ENCODE data around the gene PANK1.
A peak's percentile ranks its signal among the peaks of the same experiment; 100 is the strongest.
"Not testable (repeated sequence)": the region's sequence is repeated elsewhere in the genome, so short reads cannot be mapped to it uniquely, and the experiment has no call there.

Gene PANK1

DNA sequence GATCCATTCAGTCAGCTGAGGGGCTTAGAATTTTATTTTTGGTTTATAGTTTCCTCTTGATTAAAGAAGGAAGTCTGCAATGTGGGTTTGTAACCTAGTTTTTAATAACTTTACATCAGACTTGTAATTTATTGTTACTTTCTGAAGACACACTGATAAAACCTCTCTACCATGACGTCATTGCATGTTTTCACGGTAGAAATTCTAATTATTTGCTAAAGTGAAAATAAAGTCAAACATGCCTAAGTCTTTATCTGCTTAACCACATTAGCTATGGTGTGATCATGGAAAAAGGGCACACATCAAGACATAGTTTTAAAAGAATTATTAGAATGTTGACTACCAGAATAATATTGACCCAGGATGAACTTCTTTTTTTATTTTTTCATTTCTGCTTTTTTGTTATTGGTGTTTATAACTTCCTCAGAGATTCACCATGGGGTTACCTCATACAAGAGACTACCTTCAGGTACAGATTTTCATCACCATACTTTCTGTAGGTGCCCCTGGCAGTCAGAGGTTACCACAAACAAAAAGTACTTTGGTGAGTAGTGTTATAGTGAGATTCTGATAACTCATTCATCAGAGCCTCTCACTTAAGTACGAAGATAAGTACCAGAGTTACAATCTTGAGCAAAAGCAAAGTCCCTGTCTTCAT lies 7.0 kb upstream of the PANK1 start:
- no peak for DNase-seq

DNA sequence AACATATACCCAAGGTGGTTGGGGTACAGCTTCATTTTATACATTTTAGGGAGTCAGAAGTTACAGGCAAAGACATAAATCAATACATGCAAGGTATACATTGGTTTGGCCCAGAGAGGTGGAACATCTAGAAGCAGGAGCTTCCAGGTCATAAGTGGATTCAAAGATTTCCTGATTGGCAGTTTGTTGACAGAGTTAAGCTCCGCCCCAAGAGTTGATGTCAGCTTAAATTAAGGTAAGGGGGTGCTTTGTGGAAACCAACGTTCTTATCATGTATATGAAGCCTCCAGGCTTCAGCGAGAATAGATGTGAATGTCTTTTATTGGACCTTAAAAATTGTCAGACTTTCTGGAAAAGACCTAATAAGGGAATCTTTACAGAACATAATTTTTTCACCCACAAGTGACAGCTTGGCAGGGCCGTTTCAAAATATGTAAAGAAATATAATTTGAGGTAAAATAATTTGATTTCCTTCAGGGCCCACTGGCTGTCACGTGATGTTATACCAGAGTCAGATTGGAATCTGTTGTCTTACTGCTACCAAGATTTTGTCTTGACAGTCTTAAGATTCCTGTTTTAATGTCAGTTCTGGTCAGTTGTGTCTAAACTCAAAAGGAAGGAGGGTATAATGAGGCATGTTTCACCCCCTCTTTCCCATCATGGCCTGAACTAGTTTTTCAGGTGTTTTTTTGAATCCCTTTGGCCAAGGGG lies 6.3 kb upstream of the PANK1 start:
- no peak for DNase-seq

DNA sequence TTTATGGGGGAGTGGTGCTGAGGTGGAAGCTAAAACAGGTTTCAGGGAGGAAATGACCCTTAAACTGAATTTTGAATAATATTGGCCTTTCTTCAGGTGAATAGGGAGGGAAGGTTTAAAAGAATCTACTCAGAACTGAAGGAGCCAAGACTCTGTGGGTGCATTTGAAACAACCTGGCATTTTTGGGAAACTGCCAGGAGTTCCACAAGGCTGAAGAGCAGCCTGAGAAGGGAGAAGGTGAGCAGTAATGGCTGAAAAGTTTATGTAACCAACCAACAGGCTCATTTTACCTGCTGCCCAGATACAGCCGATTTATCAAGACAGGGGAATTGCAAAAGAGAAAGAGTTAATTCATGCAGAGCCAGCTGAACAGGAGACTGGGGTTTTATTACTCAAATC lies 4.0 kb upstream of the PANK1 start:
- DNase-seq, result no peak

DNA sequence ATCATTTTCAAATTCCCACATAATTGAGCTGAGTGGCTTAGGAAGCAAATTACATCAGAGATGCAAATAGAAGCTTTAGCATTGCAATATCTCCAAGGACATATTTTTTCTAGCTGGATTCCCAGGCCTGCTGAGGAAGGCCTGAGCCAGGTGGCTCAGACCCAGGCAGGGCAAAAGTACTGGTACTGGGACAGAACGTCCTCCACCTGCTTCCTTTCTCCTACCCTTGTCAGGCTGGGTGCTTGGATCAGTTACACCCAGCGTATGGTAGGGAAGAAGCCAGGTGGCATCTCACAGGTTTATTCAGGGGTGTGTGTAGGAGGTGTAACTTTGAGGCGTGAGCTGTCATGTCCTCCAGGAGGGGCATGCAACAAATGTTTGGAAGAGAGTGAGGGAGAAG lies 3.0 kb upstream of the PANK1 start:
- DNase-seq, result no peak

DNA sequence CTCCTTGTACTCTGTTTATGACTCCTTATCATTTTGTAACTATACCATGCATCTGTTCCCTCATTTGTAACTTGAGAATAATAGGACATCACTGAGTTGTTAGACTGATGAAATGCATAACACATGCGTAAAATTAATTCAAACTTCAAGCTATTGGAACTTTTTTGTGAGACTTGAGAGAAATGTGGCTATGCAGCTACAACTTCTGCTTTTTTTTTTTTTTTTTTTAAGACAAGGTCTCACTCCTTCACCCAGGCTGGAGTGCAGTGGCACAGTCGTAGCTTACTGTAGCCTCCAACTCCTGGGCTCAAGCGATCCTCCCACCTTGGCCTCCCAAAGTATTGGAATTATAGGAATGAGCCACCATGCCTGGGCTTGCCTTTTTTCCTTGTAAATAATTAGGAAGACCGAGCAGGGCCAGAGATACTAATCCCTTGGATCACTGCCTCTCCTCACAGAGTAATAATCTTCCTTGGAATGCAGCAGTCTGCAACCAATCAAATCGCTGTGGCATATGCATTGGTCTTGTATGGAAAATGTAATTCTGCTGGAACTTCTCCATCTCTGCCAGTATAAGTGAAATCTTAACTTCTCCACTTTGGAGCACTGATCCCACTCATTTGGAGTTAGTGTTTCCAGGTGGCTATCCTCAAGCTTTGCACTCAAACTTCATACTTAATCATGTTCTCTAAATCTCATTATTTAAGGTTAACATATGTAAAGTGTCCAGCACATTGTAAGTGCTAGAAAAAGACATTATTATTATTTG lies 2.0 kb upstream of the PANK1 start:
- DNase-seq, result no peak

DNA sequence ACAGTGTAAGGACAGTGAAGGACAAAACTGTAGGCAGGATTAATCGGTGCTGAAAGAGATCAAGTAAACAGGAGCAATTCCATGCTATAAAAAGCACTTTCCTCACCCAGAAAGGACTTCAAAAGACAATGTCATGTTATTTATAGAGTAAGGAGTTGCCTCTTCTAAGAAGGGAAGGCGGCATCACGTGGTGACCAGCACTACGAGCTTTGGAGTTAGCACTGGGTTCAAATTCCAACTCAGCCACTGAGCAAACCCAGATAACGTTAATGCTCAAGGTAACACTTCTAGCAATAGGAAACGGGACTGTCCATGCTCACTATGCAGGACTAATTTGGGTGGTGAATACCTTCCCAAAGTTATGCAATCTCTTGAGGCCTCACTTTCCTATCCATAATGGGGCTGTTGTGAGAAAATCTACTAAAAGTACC lies 715 bp upstream of the PANK1 start:
- DNase-seq, result no peak

DNA sequence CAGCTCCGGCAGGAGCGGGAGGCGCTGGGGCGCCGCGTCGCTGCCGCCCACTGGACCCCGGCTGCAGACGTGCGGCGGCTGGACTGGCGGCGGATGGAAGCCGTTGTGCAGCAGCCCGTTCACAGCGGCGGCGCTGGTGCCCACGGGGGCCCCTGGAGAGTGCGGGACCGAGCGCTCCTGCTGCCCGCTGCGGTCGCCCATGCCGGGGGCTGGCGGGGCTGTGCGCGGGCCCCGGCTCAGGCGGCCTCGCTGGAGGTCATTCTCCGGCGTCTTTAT lies 413 bp downstream of the PANK1 start:
- peak; percentile 38 for DNase-seq

DNA sequence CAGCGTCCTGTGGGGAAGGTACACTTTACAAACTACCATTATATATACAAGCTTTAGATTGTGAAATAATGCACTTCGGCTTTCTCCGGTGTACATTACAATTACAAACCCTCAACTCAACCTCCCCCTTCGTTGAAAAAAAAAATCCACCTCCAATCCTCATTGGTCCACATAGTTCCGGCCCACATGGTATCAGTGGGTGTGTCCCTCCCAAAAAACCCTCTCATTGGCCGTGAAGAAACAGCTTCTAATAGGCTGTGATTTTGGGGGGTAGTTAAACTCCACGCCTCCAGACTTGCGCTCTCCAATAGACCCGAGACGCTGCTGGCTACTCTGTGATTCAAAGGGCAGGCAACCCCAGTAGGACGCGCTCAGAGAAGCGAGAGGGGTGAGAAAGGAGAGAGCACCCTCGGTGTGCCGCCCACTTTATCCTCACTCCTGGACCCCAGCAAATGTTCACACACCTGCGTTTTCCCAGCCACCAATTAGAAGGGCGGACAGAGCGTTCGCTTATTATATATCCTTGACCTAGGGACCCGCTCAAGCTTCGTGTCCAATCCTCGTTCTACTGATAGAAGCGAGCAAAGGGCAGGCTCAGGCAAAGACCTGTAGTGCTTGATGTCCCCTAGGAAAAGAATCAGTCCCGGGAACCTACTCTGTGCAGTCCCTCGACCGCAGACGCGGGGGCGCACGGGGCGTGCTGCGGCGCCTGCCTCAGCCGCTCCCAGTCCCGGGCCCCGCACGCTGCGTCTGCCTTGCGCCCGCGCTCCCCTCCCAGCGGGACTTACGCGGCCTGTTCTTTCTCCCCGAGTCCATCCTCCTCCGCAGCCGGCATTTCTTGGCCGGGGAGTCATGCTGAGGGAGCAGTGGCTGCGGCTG lies 991 bp downstream of the PANK1 start:
- DNase-seq, result peak; percentile 93

DNA sequence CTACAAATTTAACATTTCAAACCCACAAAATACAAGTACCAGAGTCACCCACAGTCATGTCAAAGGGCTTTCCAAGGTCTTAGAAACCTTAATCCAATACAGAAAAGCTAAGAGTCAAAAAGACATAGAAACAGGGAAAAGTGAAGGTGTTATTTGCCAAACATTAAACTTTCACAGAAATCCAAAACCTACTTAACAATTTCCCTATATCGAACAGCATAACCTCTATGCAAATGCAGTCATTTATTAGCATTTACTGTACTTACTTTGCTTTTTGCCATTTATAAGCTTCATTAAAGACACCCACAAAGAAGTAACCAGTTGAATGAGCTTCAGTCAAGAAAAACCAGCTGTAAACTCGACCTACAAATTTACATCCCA lies 1.6 kb downstream of the PANK1 start:
- DNase-seq, result no peak

DNA sequence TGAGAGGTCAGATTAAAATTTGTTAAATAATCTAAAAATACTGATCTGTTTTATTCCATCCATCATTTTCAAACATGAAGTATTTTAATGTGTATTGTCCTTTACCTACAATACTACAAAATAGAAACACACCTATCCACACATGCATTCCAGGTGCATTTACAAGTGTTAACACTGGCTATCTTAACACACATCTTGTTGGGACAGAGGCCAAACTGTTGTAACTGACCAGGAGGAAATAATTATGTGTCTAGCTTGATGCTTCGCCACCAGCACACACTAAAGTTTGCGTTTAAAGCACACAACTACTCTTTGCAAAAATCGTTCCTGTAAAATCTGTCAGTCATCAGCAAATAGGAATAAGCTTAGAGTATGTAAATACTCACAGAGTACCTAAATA lies 2.8 kb downstream of the PANK1 start:
- no peak for DNase-seq

DNA sequence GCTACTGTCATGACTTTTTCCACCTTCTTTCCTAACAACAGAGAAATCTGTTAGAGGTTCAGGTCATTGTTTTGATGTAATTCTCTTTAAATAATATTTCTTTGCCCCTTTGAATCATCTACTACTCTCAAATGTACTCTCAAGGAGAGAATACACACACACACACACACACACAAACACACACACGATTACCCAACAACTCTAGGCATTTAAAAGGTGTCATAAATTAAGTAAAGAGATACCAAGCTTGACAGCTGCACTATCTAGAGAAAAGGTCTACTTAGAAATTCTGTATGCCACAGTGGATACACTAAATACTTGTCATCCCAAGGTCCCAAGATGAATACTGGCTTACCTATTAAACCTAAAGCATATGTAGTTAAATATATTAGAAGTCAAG lies 4.8 kb downstream of the PANK1 start:
- DNase-seq, result no peak

DNA sequence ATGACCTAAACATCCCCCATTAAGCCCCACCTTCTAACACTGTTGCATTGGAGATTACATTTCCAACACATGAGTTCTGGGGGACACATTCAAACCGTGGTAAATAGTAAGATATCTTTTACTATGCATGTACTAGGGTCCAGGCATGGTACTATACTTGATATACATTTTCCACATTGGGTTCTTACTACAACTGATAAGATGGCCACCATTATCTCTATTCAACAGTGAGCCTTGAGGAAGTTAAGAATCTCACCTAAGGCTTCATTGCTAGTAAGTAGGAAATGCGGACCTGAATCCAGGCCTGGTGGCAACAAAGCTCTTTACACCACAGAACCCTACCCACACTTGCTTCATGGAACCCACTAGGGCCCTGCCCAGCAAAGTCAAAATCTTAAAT lies 5.7 kb downstream of the PANK1 start:
- no peak for DNase-seq

DNA sequence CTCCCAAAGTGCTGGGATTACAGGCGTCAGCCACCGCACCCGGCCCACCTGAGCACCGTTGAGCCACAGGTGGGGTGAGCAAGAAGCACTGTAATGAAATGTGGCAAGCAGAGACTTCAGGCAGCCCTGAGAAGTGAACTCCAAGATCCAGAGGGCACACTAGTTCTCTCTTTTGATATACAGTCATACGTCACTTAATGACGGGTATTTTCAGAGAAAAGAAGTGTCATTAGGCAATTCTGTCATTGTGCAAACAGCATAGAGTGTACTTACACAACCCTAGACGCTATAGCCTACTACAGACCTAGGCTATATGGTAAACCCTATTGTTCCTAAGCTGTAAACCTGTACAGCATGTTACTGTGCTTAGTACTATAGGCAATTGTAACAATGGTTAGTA lies 7.9 kb downstream of the PANK1 start:
- DNase-seq, result no peak

DNA sequence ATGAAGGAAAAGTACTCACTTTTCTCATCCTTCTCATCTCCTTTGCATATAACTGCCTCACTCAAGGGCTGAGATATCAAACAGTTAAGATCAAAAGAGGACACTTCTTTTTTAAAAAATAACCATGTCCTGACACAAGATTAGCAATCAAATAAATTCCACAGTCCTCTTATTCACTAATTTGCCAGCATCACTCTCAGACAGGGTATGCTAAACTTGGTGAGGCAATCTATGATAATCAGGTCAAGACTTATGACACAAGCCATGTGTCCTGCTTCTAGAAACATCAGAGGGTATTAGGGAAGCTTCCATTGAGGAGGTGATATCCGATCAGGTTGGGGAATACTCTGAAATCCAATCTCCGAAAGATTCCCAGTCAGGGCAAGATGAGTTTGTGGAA lies 10.4 kb downstream of the PANK1 start:
- no peak for DNase-seq

DNA sequence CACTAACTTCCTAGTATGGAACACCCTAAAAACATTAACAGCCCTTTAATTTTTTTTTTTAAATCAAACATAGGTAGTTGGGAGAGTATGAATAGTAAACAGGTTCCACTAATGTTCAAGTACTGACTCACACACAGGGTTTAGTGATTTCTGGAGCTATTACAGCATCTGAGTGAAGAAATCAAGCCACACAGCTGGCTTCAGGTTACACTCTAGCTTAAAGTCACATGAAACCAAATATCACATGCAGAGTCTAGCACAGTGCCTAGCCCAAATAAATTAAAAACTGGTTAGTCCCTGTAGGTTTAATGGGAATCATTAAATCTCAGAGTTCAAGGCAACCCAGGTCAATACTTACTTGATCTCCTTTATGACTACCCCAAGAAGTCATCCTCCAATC lies 11.6 kb downstream of the PANK1 start:
- DNase-seq, result no peak

DNA sequence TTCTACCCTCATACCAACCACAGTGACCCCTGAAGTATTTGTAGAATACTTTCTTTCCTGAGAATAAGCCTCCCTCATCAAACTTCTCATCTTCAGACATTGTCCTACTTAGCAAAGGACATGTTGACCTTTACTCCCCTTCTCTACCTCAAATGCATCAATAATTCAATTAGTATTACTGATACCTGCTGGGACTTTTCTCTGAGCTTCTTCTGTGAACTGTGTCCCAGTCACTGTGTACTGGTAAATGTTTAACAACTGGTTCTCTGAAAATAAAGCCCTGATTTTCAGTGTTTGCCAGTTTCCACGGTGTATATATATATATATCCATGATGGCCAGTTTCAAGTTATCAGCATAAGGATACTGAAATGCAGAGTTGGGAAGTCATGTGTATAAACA lies 12.2 kb downstream of the PANK1 start:
- DNase-seq, result no peak

DNA sequence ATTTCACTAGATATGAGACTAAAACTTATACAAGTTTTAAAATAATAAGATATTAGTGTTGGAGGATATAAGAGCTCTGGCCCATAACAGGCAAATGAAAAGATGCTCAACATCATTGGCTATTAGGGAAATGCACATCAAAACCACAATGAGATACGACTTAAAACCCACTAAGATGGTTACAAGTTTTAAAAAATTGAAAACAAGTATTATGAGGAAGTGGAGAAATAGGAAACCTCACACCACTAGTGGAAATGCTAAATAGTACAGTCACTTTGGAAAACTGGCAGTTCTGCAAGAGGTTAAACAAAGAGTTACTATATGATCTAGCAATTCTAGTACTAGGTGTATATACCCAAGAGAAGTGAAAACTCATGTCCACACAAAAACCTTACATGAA lies 17.2 kb downstream of the PANK1 start:
- DNase-seq, result no peak

DNA sequence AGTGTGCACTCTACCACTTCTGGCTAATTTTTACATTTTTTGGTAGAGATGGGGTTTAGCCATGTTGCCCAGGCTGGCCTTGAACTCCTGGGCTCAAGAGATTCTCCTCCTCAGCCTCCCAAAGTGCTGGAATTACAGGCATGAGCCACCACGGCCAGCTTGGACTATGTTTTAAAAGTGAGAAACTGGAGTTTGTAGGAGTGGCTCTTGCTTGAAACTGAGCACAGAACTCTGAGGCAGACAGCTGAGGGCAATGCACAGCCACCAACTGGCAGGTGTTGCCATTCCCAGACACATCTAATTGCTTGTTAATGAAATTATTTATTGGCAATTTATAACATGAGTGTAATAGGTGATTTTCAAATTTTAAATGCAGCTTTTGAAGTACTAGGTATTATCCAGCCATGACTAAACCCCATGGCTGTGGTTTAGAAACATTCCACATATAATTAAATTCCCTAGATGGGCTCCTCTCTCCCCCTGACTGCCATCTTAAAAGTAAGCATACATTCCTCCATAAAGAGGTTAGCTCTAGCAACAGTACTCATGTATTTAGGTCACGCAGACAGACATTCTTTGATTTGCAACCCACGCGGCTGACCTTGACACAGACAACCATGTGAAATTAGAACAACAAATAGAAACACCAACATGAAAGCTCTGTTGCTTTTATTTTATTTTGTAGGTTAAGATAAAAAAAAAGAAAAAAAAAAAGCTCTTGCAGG lies 19.8 kb downstream of the PANK1 start:
- no peak for DNase-seq

DNA sequence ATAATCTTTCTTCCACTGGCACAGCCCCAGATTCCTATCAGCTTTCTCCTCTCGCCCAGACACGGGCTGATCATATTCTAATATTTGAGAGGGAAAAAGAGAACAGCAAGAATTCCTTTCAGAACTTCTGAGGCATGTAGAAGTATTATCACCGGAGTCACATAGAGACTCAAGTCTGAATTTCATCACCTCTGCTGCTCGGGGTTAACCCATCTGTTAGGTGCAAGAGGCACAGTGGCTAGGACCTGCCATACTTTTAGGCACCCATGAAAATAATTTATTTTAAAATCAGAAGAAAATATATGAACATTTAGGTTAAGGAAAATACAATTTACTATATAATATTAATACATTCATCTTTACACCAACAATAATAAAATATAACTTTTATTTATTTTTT lies 21.0 kb downstream of the PANK1 start:
- no peak for DNase-seq

DNA sequence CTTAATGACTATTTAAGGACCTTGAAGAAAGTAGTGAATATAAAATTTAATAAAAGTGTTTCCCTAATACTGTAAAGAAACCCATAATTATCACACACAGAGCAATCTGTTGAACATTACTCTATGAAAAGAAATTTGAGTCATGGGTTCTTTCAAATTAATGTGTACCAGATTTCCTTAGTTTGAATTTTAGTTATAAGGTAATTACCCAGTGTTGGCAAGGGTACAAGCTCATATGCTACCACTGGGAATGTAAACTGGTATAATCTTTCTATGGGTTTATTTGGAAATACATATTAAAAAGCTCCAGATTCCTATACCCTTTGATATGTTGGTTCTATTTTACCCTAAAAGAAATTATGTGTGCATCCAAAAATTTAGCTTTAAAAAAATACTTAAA lies 22.9 kb downstream of the PANK1 start:
- DNase-seq, result no peak

DNA sequence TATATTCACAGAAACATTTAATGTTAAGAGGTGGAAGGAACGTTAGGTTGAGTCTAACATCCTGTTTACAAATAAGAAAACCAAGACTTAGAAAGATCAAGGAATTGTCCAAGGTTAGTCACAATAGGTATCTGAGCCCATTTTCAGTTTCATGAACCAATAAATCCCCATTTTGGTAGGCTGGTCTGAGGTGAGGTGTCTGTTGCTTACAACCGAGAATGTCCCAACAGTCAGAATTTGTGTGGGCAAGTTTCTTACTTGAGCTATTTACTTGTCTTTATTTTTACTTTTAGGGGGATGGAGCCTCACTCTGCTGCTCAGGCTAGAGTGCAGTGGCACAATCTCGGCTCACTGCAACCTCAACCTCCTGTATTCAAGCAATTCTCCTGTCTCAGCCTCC lies 23.6 kb downstream of the PANK1 start:
- DNase-seq, result no peak

DNA sequence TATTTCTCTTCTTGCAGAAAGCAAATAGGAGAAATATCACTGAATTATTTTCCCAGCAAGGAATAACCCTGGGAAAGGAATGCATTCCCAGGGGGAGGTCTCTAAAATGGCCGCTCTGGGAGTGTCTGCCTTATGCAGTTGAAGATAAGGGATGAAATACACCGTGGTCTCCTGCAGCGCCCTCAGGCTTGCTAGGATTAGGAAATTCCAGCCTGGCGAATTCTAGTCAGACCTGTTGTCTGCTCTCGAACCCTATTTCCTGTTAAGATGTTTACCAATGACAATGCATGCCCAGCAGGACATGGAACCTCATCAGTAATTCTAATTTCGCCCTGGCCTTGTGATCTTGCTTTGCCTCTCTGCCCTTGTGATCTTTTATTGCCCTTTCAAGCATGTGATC lies 24.7 kb downstream of the PANK1 start:
- not testable (repeated sequence) for DNase-seq

DNA sequence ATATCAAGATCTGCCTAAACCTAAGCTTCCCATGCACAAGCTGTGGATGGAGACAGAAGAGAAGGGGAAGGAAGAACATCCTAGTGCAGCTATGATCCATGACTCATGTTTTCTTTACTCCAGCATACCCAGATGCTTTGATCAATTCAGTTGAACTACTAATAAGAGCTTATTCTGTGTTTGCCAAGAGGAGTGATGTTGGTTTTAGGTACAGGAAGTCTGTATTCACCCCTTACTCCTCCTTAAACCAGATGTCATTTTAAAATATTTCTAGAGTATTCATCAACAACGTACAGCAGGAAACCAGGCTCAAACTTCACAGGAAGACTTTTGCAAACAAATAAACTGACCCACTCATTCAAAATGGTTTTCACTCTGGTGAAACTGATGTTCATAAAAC lies 29.2 kb downstream of the PANK1 start:
- no peak for DNase-seq

Data from NCI-H510A treated with DMSO at 0.1 percent for 48 hours (cell line).